H9 (cell line): ENCODE results near the gene THY1. TPM values are rescaled to one million over a fixed set of nuclear protein-coding genes. Genes with fewer than 3 reads are reported as not detected.

Experiments
- DNase-seq: peaks from one replicate; pipeline ENCODE4 v3.0.0-alpha.2; 2017
- H2AFZ ChIP-seq: one replicate; pipeline ENCODE4 v1.6.1; 2013; ENCODE audit warnings: mild to moderate bottlenecking, low read length, control low read depth, moderate library complexity
- H2AK5ac ChIP-seq: 2 replicates; pipeline ENCODE4 v1.6.1; 2013; ENCODE audit warnings: low read length, control low read depth, mixed read lengths; ENCODE audit not compliant: insufficient read length
- H2BK120ac ChIP-seq: one replicate; pipeline ENCODE4 v1.6.1; 2013; ENCODE audit warnings: low read depth, mild to moderate bottlenecking, low read length, control low read depth, inconsistent platforms; ENCODE audit not compliant: poor library complexity, severe bottlenecking
- H2BK12ac ChIP-seq: 2 replicates; pipeline ENCODE4 v1.6.1; 2013; ENCODE audit warnings: low read length, control low read depth, mixed read lengths, low read depth; ENCODE audit not compliant: insufficient read length
- H2BK15ac ChIP-seq: 2 replicates; pipeline ENCODE4 v1.6.1; 2013; ENCODE audit warnings: low read depth, low read length, control low read depth
- H2BK20ac ChIP-seq: one replicate; pipeline ENCODE4 v1.6.1; 2013; ENCODE audit warnings: low read depth, mild to moderate bottlenecking, low read length, control low read depth, inconsistent platforms; ENCODE audit not compliant: poor library complexity, severe bottlenecking
- H2BK5ac ChIP-seq: 2 replicates; pipeline ENCODE4 v1.6.1; 2013; ENCODE audit warnings: low read length, control low read depth, mixed read lengths; ENCODE audit not compliant: insufficient read length
- H3K14ac ChIP-seq: 2 replicates; pipeline ENCODE4 v1.6.1; 2013; ENCODE audit warnings: low read length, control low read depth; ENCODE audit not compliant: insufficient read depth
- H3K18ac ChIP-seq: 2 replicates; pipeline ENCODE4 v1.6.1; 2013; ENCODE audit warnings: low read depth, mild to moderate bottlenecking, mixed read lengths, low read length, control low read depth; ENCODE audit not compliant: insufficient read length
- H3K23ac ChIP-seq: 2 replicates; pipeline ENCODE4 v1.6.1; 2013; ENCODE audit warnings: low read length, control low read depth, mixed read lengths, low read depth; ENCODE audit not compliant: insufficient read length
- H3K23me2 ChIP-seq: 2 replicates; pipeline ENCODE4 v1.6.1; 2013; ENCODE audit warnings: low read depth, mild to moderate bottlenecking, mixed read lengths, low read length, control low read depth; ENCODE audit not compliant: insufficient read length, poor library complexity, severe bottlenecking
- H3K27ac ChIP-seq: 2 replicates; pipeline ENCODE4 v1.5.1; 2013; ENCODE audit warnings: low read length, control low read depth, mixed read lengths, low read depth; ENCODE audit not compliant: insufficient read length
- H3K27me3 ChIP-seq: 2 replicates; pipeline ENCODE4 v1.6.1; 2013; ENCODE audit warnings: low read length, control low read depth, inconsistent platforms; ENCODE audit not compliant: insufficient read depth
- H3K4ac ChIP-seq: 2 replicates; pipeline ENCODE4 v1.6.1; 2013; ENCODE audit warnings: low read depth, mild to moderate bottlenecking, control low read depth, inconsistent platforms, low read length, moderate library complexity
- H3K4me1 ChIP-seq: 2 replicates; pipeline ENCODE4 v1.6.1; 2013; ENCODE audit warnings: low read length, control low read depth, inconsistent platforms; ENCODE audit not compliant: insufficient read depth
- H3K4me2 ChIP-seq: 2 replicates; pipeline ENCODE4 v1.6.1; 2013; ENCODE audit warnings: low read length, control low read depth, mixed read lengths; ENCODE audit not compliant: insufficient read length, insufficient read depth
- H3K56ac ChIP-seq: 2 replicates; pipeline ENCODE4 v1.6.1; 2013; ENCODE audit warnings: low read depth, mild to moderate bottlenecking, mixed read lengths, low read length, control low read depth; ENCODE audit not compliant: insufficient read length
- H3K79me1 ChIP-seq: 2 replicates; pipeline ENCODE4 v1.6.1; 2013; ENCODE audit warnings: low read depth, mild to moderate bottlenecking, moderate library complexity, low read length, control low read depth, inconsistent platforms; ENCODE audit not compliant: insufficient read depth, poor library complexity, severe bottlenecking
- H3K79me2 ChIP-seq: 2 replicates; pipeline ENCODE4 v1.6.1; 2013; ENCODE audit warnings: low read length, control low read depth, inconsistent platforms; ENCODE audit not compliant: insufficient read depth
- H3K9ac ChIP-seq: 2 replicates; pipeline ENCODE4 v1.6.1; 2013; ENCODE audit warnings: low read length, control low read depth, mixed read lengths; ENCODE audit not compliant: insufficient read length; ENCODE audit errors: extremely low read depth
- H3K9me3 ChIP-seq: one replicate; pipeline ENCODE4 v1.6.1; 2013; ENCODE audit warnings: low read depth, low read length, inconsistent platforms; ENCODE audit not compliant: control insufficient read depth
- H3T11ph ChIP-seq: one replicate; pipeline ENCODE4 v1.6.1; 2013; ENCODE audit warnings: mild to moderate bottlenecking, low read length, control low read depth, inconsistent platforms
- H4K20me1 ChIP-seq: one replicate; pipeline ENCODE4 v1.6.1; 2013; ENCODE audit not compliant: control insufficient read depth, insufficient read length, insufficient read depth
- H4K5ac ChIP-seq: 2 replicates; pipeline ENCODE4 v1.6.1; 2013; ENCODE audit warnings: low read depth, mild to moderate bottlenecking, mixed read lengths, low read length, control low read depth; ENCODE audit not compliant: insufficient read length
- H4K8ac ChIP-seq: replicated peaks from 2 replicates; pipeline ENCODE4 v1.6.1; 2013; ENCODE audit warnings: low read length, control low read depth, mixed read lengths, low read depth; ENCODE audit not compliant: insufficient read length
- H4K91ac ChIP-seq: 2 replicates; pipeline ENCODE4 v1.6.1; 2013; ENCODE audit warnings: low read depth, mild to moderate bottlenecking, moderate library complexity, mixed read lengths, low read length, control low read depth; ENCODE audit not compliant: insufficient read length
- H3K27ac Mint-ChIP-seq, 3 experiments: 2 replicates in 2 of 3; 3 replicates in 1 of 3; pipeline ENCODE4 v1.8.0; 2020 to 2021; ENCODE audit warnings: mixed read lengths in 3 of 3, mild to moderate bottlenecking in 1 of 3, moderate library complexity in 1 of 3
- H3K27me3 Mint-ChIP-seq: 2 replicates; pipeline ENCODE4 v1.8.0; 2021; ENCODE audit warnings: low read depth, mild to moderate bottlenecking, moderate library complexity, mixed read lengths
- H3K36me3 Mint-ChIP-seq, 3 experiments: 2 replicates in 2 of 3; 3 replicates in 1 of 3; pipeline ENCODE4 v1.8.0; 2020 to 2021; ENCODE audit warnings: low read depth in 3 of 3, mixed read lengths in 3 of 3; ENCODE audit not compliant: insufficient read depth in 1 of 3
- H3K4me1 Mint-ChIP-seq, 2 experiments: 2 replicates each; pipeline ENCODE4 v1.8.0; 2020; ENCODE audit warnings: mixed read lengths in 2 of 2
- H3K4me3 Mint-ChIP-seq, 2 experiments: 2 replicates in 1 of 2; 3 replicates in 1 of 2; pipeline ENCODE4 v1.8.0; 2020 to 2021; ENCODE audit warnings: mild to moderate bottlenecking in 2 of 2, mixed read lengths in 2 of 2, moderate library complexity in 1 of 2
- H3K9me3 Mint-ChIP-seq, 2 experiments: 2 replicates in 1 of 2; 3 replicates in 1 of 2; pipeline ENCODE4 v1.8.0; 2020; ENCODE audit warnings: mild to moderate bottlenecking in 2 of 2, mixed read lengths in 2 of 2, moderate library complexity in 1 of 2
- WGBS: extraction: QIAGEN DNeasy Blood & Tissue Kit; methylation state at CpG from one replicate; pipeline ENCODE4 v1.1.7; 2013; ENCODE audit warnings: missing lambda C conversion rate, low lambda C conversion rate, mixed read lengths; ENCODE audit not compliant: insufficient read length; ENCODE audit errors: extremely low coverage; 5-methylcytosine and 5-hydroxymethylcytosine counted together
- total RNA-seq: library from RNA; stranded (reverse); gene quantifications from 2 replicates; pipeline ENCODE4 v1.2.1, GENCODE V29; 2021
- TF ChIP-seq, protein P1 (sequence below): fragments of 200-600 bp; sonication (generic); conservative IDR thresholded peaks from 3 replicates; pipeline ENCODE4 v1.8.0; 2021; ENCODE audit warnings: antibody characterized with exemption, mild to moderate bottlenecking

THY1 gene
- total RNA-seq, 1 experiment from 2014 or later, result 176 TPM

DNA sequence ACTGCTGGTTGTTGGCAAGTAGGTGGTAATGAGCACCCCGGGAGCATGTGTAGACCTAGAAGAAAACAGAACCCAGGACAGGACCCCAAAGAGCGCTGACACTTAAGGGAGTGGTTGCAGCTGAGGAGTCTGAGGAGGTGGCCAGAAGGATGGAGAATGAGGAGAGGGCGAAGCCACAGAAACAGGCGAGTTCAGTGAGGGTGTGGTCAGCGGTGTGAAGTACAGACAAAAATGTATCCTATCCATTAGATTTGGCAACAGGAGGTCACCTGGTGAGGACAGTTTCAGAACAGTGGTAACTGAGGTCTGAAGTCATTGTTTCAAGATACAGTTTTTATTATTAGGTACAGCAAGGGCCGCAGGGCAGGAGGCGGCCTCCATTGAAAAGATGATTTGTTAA lies 8.6 kb upstream of the THY1 start:
- Histone ChIP-seq H4K8ac (no peak overlapping the region), H3K23ac (no peak overlapping the region), H2BK5ac (no peak overlapping the region), H2AK5ac (no peak overlapping the region), H3K14ac (no peak overlapping the region), H3K27ac (no peak overlapping the region), H3K79me2 (no peaks in the 10 kb centered on the region), H3K23me2 (no peaks in the 10 kb centered on the region), H3K4me1 (peaks cover 7% of the 10 kb centered on the region), H3K27me3 (no peaks in the 10 kb centered on the region), H4K91ac (no peak overlapping the region), H4K20me1 (no peaks in the 10 kb centered on the region), H3K4me2 (no peak overlapping the region), H2BK12ac (no peak overlapping the region), H3K9me3 (no peaks in the 10 kb centered on the region), H3K18ac (no peak overlapping the region), H2BK20ac (no peak overlapping the region), H2BK15ac (no peak overlapping the region), H4K5ac (no peak overlapping the region), H3K79me1 (no peaks in the 10 kb centered on the region), H3T11ph (no peak overlapping the region), H3K56ac (no peak overlapping the region), H2AFZ (no peak overlapping the region), H3K9ac (no peak overlapping the region), H3K4ac (no peak overlapping the region), H2BK120ac (no peak overlapping the region)
- no peaks in the 10 kb centered on the region; a peak in 2 of 5 replicates for H3K9me3 Mint-ChIP-seq
- DNase-seq, result no peak
- no peak overlapping the region for H3K4me3 Mint-ChIP-seq
- H3K4me1 Mint-ChIP-seq, result peaks cover 38 to 42% of the 10 kb centered on the region in 2 experiments
- H3K36me3 Mint-ChIP-seq, result peaks cover 0 to under 1% (median 0%) of the 10 kb centered on the region in 3 experiments; a peak in 1 of 7 replicates
- peaks cover 23% of the 10 kb centered on the region for H3K27me3 Mint-ChIP-seq
- H3K27ac Mint-ChIP-seq, result no peak overlapping the region
- TF ChIP-seq, protein P1, sequence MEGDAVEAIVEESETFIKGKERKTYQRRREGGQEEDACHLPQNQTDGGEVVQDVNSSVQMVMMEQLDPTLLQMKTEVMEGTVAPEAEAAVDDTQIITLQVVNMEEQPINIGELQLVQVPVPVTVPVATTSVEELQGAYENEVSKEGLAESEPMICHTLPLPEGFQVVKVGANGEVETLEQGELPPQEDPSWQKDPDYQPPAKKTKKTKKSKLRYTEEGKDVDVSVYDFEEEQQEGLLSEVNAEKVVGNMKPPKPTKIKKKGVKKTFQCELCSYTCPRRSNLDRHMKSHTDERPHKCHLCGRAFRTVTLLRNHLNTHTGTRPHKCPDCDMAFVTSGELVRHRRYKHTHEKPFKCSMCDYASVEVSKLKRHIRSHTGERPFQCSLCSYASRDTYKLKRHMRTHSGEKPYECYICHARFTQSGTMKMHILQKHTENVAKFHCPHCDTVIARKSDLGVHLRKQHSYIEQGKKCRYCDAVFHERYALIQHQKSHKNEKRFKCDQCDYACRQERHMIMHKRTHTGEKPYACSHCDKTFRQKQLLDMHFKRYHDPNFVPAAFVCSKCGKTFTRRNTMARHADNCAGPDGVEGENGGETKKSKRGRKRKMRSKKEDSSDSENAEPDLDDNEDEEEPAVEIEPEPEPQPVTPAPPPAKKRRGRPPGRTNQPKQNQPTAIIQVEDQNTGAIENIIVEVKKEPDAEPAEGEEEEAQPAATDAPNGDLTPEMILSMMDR, result no peak
- no CpG with 5 or more reads among the region's 7 CpGs for WGBS
